IPS-11a (cell line): ENCODE results near the gene IGF2R.

ENCODE experiments used
- H3K4me3 ChIP-seq: one replicate; pipeline ENCODE4 v1.5.1; 2013; ENCODE audit warnings: low read depth, low read length, control low read depth

IGF2R gene

DNA sequence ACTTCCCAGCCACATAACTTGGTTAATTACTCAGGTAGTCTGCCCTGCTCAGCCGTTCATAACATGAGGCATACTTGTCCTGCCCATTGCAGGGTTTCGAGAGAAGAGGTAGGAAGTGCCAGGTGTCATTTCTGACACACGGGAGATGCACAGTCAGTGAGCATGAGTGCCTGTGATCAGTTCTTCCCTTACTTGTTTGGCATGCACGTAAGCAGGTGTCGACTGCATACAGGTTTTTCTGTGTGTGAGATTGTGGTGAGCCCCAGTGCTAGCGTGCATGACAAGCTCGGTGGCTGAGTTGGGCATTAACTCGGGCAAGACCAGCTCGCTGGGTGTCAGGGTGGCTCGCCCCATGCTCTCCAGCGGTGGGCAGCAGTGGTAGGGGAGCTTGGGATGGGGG lies 101.5 kb downstream of the IGF2R start:
- H3K4me3 ChIP-seq, result no peak overlapping the region

- H3K4me3 ChIP-seq, result no peak overlapping the region
Observed at GRCh38 chr6:160070831-160071230, 101.9 kb downstream of the IGF2R start.

GRCh38 chr6:160071805-160072690 lies 103.2 kb downstream of the IGF2R start:
- no peak overlapping the region for H3K4me3 ChIP-seq

- H3K4me3 ChIP-seq, result no peak overlapping the region
Observed at GRCh38 chr6:160073272-160073671, 104.4 kb downstream of the IGF2R start.

DNA sequence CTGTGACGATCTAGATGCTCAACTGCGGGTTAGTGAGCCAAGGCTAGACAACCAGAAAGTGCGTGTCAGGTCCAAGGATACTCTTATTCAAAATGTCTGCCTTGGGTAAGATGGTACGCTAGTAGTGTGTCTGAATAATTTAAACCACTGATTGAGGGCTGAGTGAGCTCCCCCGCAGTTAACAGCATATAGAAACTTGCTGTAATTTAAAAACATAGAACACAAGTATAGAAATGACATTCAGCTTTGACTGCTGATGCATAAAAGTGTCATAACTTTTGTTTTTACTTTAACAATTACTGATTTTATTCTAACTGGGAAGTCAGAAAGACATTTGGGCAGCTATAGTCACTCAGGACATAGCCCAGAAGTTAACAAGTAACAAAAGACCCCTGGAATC lies 107.1 kb downstream of the IGF2R start:
- no peak overlapping the region for H3K4me3 ChIP-seq

DNA sequence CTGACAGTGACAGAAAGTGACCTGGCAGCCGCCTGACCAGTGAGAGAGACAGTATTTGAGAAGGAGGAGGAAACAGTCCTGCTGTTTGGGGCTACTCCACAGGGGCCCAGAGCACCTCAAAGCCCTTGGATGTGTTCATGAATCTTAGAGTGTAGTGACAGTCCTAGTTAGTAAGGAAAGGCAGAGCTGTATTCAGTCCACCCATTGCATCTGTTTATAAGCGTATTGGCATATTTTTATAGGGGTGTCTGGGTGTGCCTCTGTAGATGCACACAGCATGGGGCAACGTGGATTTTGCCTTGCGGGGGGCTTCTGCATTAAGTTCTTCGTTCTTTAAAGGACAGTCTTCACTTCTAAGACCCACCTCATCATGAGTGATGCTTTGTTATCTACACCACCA lies 108.1 kb downstream of the IGF2R start:
- H3K4me3 ChIP-seq, result no peak overlapping the region

DNA sequence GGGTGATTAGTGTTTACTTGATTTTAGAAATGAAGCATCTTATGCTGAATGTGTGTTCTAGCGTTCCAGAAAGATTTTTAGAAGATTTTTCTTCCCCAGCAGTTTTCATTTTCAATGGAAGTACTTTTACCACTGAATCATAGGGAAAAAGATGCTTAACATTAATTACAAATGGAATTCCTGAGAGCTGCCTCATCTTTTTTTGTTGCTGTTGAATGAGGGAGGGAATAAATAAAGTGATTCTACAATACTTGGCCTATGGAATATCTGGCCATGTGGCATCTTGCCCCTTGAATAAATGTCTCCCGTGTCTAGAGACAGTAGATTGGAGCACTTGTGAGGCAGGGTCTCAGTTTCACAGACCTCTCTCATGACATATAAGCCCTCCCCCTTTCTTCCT lies 108.6 kb downstream of the IGF2R start:
- H3K4me3 ChIP-seq, result no peak overlapping the region

GRCh38 chr6:160078883-160079685 lies 110.2 kb downstream of the IGF2R start:
- no peak overlapping the region for H3K4me3 ChIP-seq

GRCh38 chr6:160079686-160080043 lies 110.8 kb downstream of the IGF2R start:
- no peak overlapping the region for H3K4me3 ChIP-seq

GRCh38 chr6:160080097-160080496 lies 111.2 kb downstream of the IGF2R start:
- H3K4me3 ChIP-seq, result no peak overlapping the region

DNA sequence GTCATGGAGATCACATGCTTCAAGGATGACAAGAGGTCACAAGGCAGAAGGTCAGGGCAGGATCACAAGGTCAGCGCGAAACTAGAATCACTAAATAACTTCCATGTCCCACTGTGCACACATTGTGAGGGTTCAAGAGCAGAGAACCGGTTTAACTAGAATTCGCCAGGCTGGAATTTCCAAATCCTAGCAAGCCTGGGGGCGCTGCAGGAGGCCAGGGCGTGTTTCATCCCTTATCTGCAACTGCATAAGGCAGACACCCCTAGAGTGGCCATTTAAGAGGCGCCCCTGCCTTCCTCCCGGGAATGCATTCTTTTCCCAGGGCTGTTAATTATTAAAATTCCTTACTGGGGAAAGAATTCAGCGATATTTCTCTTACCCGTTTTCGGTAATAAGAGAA lies 112.5 kb downstream of the IGF2R start:
- H3K4me3 ChIP-seq, result no peak overlapping the region

GRCh38 chr6:160082627-160083026 lies 113.7 kb downstream of the IGF2R start:
- no peak overlapping the region for H3K4me3 ChIP-seq

DNA sequence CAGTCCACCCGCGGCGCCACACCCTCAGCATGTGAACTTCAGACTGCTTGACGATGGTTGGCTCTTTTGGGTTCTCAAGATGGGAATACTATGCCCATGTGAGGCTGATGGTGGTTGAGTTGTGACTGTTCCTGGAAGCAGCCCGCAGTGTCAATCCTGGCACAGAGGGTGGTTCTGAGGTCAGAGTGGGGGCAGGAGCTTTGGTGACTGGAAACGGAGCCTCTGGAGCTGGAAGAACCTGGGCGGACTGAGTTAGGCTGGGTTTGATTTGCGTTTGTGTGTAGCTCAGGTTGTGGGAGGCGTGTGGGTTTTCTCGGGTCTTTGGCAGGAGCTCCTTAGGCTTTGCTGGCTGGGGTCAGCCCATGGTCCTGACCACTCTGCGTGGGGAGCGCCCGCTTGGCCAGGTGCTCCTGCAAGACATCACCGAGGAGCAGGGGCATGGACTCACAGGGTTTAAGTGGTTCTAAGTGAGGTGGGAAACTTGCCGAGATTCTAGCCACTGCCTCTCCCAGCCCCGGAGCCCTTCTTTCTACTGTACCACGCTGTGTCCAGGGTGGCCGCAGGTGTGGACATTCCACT lies 115.4 kb downstream of the IGF2R start:
- no peak overlapping the region for H3K4me3 ChIP-seq

- no peak overlapping the region for H3K4me3 ChIP-seq
Observed at GRCh38 chr6:160085226-160085625, 116.3 kb downstream of the IGF2R start.

DNA sequence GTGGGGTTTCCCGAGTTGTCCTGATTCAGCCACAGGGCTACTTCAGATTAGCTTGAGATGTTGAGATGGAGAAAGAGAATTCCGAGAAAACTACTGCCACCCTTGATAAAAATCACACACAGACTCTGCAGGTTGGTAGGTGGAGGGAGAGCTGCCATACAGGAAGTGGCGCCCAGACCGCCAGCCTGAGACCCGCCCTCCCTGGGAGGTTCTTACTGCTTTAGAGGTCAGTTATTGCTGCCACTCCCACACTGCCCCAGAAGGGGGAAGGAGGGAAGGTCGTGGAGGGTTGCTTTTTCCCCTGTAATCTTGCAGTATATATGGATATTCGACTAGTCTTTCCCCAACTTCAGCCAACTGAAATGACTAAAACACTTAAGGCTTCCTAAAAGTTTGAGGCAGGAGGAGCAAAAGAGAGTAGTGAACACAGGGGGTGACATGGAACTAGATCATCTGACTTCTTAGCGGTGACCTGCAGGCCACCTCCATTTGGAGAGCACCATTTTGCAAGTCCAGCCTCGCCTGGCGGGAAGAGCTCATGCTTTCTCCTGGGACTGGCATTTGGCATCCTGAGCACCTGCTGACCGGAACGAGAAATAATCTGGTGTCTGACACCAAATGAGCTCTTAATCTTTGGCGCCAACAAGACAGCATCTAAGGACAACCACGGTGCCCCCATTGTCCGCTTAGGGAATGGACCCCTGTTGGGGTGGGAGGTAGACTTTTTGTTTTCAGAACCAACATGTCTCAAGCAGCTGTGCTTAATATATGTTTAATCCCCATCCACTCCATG lies 117.0 kb downstream of the IGF2R start:
- H3K4me3 ChIP-seq, result no peak overlapping the region

GRCh38 chr6:160086754-160087153 lies 117.9 kb downstream of the IGF2R start:
- H3K4me3 ChIP-seq, result no peak overlapping the region

DNA sequence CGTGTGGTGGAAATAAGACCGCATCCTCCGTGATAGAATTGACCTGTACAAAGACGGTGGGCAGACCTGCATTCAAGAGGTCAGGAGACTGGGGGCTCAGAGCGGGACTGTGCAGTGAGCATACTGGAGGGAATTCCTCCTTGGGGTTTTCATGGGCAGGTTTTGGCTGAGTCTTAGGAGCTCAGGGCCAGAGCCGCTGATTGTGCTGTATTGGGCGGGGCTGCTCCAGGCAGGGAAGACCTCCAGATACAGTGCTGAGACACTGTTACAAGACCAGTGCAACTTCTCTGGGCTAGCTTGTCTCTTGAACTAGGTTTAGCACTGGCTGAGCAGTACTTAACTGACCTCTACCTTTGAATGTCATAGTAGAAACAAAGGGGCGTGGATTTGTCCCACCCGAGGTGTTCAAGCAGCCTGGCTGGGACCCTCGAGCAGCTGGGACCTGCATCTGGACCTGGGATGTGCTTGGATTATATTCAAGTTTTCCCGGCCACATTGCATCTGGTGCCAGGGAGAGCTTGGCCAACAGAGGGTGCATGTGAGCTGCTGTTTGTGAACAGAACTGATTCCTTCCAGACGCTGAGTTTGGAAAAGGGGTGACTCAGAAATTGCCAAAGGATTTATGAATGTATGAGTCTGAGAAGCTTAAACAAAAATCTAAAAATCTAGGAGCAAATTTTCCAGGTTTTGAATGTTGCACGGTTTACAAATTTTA lies 119.3 kb downstream of the IGF2R start:
- no peak overlapping the region for H3K4me3 ChIP-seq

- no peak overlapping the region for H3K4me3 ChIP-seq
Observed at GRCh38 chr6:160088784-160089533, 120.1 kb downstream of the IGF2R start.

- H3K4me3 ChIP-seq, result no peak overlapping the region
Observed at GRCh38 chr6:160089534-160089897, 120.6 kb downstream of the IGF2R start.
